ENCODE measurements around the gene RNF115.

GRCh38 chr1:145689922-145690321 is 134.0 kb downstream of the RNF115 start:
- TF ChIP-seq CTCF (IDR thresholded peaks at IDR 0.05): no peak
- TF ChIP-seq POLR2A (IDR thresholded peaks at IDR 0.05): no peak
